Vagina (tissue), 2 donors: ENCODE data around the gene DPYD. TPM values are rescaled to one million over a fixed set of nuclear protein-coding genes. Genes with fewer than 3 reads are reported as not detected.

Source experiments
- DNase-seq, 2 donors: peaks; one replicate each; pipeline ENCODE4 v3.0.0-alpha.2; 2017; ENCODE audit errors: extremely low spot score in 2 of 2
- H3K27ac ChIP-seq: fragments of 200-600 bp; sonication (generic); one replicate; pipeline ENCODE4 v1.5.1; 2019
- H3K27me3 ChIP-seq: fragments of 200-600 bp; sonication (generic); one replicate; pipeline ENCODE4 v1.5.1; 2019
- H3K36me3 ChIP-seq, 2 donors: fragments of 200-600 bp; sonication (generic); one replicate each; pipeline ENCODE4 v1.5.1; 2017 to 2019
- H3K4me1 ChIP-seq: fragments of 200-600 bp; sonication (generic); one replicate; pipeline ENCODE4 v1.5.1; 2019
- H3K4me3 ChIP-seq, 2 donors: fragments of 200-600 bp; sonication (generic); 1 replicate in 1 of 2; 2 replicates in 1 of 2; pipeline ENCODE4 v1.5.1; 2016 to 2019
- H3K9me3 ChIP-seq: fragments of 200-600 bp; sonication (generic); one replicate; pipeline ENCODE4 v1.5.1; 2019
- POLR2A ChIP-seq, 2 donors: fragments of 450-650 bp; IDR thresholded peaks; one replicate each; pipeline ENCODE4 v1.6.1; 2017; ENCODE audit warnings: antibody characterized with exemption in 2 of 2, mild to moderate bottlenecking in 2 of 2, moderate library complexity in 2 of 2
- POLR2AphosphoS5 ChIP-seq, 2 donors: sonication (generic); formaldehyde crosslinking; IDR thresholded peaks; one replicate each; pipeline ENCODE4 v1.9.0; 2017; ENCODE audit warnings: antibody characterized with exemption in 2 of 2, mild to moderate bottlenecking in 2 of 2, low read depth in 1 of 2; ENCODE audit not compliant: insufficient read depth in 1 of 2
- intact Hi-C: fragments of 100-400 bp; cut with DNase I; formaldehyde crosslinking; loops from one replicate; pipeline ENCODE4 v1.15.1; 2023
- total RNA-seq: library from RNA; depleted of rRNA; stranded (reverse); fragments of >200 nt; gene quantifications from one replicate; pipeline ENCODE4 v1.2.3, GENCODE V29; 2016
- TF ChIP-seq, protein P1 (sequence below), 3 experiments: fragments of 450-650 bp in 2 of 3; fragments of 200-600 bp in 1 of 3; sonication (generic) in 1 of 3; IDR thresholded peaks; one replicate each; pipeline ENCODE4 v1.5.1; 2017 to 2019; ENCODE audit warnings: antibody characterized with exemption in 3 of 3, mild to moderate bottlenecking in 2 of 3, moderate library complexity in 2 of 3

DPYD gene
- total RNA-seq, 1 donor from 2014 or later = 45.7 TPM

DNA sequence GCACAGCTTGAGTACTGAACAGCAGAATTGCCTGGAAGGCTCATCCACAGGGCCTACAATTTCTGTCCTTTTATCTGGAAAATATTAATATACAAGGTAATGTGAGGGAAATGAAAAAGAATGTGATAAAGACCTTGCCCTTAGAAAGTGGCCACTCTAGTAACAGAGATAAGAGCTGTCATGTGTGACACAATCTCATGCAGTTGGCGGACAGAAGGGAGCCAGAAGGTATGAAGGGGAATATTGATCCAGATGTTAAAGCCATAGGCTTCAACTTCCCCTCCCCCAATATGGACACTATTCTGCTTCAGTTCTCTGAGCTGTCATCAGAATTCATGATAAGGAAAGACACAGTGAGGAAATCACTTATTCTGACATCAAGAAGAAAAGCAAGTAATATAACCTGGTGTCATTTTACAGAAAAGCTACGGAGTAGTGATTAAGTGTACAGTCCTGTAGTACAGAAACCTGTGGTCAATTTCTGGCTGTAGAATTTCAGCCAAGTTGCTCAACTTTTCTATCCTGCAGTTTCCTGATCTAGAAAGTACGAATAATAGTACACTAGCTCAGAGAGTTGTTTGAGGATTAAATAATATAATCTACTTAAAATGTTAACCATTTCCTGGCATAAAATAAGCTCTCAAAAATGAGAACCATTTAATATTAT lies 572.1 kb downstream of the DPYD start:
- intact Hi-C loops = no loop called here

DNA sequence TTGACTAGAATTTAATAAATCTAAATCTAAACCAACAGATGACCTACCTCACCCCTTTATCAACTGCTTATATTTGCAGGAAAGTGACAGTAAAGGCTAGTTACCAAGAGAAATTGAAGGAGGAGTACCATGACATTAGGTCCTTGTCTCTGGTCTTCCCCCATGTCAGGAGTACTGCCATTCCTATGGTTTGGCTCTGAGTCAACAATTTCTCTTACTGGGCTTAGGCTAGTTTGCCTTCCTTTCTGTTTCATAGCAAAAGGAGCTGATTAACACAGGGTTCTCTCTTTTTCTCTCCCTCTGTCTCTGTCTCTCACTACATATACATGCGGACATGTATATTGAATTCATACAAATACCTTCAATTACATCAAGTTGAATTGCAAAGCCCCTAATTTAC lies 579.9 kb downstream of the DPYD start:
- intact Hi-C loops = no loop called here
- H3K4me1 ChIP-seq = no peaks in the 10 kb centered on the region
- H3K4me3 ChIP-seq = no peak overlapping the region
- no peak for DNase-seq
- H3K36me3 ChIP-seq = no peaks in the 10 kb centered on the region
- H3K27ac ChIP-seq = no peak overlapping the region
- H3K9me3 ChIP-seq = no peaks in the 10 kb centered on the region
- H3K27me3 ChIP-seq = no peaks in the 10 kb centered on the region
- TF ChIP-seq POLR2AphosphoS5 (IDR thresholded peaks at IDR 0.05; ENCODE audit: insufficient read depth in 1 of 2, low read depth in 1 of 2) (no peak), POLR2A (IDR thresholded peaks at IDR 0.05) (no peak)
- TF ChIP-seq, protein P1, sequence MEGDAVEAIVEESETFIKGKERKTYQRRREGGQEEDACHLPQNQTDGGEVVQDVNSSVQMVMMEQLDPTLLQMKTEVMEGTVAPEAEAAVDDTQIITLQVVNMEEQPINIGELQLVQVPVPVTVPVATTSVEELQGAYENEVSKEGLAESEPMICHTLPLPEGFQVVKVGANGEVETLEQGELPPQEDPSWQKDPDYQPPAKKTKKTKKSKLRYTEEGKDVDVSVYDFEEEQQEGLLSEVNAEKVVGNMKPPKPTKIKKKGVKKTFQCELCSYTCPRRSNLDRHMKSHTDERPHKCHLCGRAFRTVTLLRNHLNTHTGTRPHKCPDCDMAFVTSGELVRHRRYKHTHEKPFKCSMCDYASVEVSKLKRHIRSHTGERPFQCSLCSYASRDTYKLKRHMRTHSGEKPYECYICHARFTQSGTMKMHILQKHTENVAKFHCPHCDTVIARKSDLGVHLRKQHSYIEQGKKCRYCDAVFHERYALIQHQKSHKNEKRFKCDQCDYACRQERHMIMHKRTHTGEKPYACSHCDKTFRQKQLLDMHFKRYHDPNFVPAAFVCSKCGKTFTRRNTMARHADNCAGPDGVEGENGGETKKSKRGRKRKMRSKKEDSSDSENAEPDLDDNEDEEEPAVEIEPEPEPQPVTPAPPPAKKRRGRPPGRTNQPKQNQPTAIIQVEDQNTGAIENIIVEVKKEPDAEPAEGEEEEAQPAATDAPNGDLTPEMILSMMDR (IDR thresholded peaks at IDR 0.05) = no peak

More for the DNA sequence above, 572.1 kb downstream of the DPYD start:
- H3K36me3 ChIP-seq = no peaks in the 10 kb centered on the region
- no peaks in the 10 kb centered on the region for H3K9me3 ChIP-seq
- H3K27ac ChIP-seq = no peak overlapping the region
- no peak for TF ChIP-seq POLR2A (IDR thresholded peaks at IDR 0.05)
- H3K4me1 ChIP-seq = peaks cover 7% of the 10 kb centered on the region
- H3K4me3 ChIP-seq = no peak overlapping the region
- no peaks in the 10 kb centered on the region for H3K27me3 ChIP-seq
- no peak for DNase-seq

DNA sequence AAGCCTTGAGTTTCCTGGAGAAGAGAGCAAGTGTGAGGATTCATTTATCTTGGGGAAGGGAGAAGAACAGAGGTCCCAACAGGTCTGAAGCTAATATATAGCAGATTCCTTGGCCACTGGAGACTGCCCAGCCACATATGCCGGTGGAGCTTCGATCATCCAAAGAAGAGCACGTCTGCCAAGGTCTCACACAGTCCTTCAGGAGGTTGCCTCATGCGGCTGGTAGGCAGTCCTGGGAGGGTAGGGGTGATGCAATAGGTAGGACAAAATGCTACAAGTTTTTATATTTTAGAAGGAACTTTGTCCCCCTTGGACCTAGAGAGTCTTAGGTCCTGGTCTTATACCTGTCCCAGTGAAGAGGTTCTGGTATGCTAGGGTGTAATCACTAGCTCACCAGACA lies 582.5 kb downstream of the DPYD start:
- Histone ChIP-seq H3K9me3 (no peaks in the 10 kb centered on the region), H3K27me3 (no peaks in the 10 kb centered on the region), H3K4me1 (no peaks in the 10 kb centered on the region), H3K36me3 (no peaks in the 10 kb centered on the region), H3K4me3 (no peak overlapping the region), H3K27ac (no peak overlapping the region)
- TF ChIP-seq POLR2AphosphoS5 (IDR thresholded peaks at IDR 0.05; ENCODE audit: insufficient read depth in 1 of 2, low read depth in 1 of 2) = no peak
- TF ChIP-seq, protein P1 (IDR thresholded peaks at IDR 0.05) = no peak
- intact Hi-C loops = no loop called here
- DNase-seq = no peak

DNA sequence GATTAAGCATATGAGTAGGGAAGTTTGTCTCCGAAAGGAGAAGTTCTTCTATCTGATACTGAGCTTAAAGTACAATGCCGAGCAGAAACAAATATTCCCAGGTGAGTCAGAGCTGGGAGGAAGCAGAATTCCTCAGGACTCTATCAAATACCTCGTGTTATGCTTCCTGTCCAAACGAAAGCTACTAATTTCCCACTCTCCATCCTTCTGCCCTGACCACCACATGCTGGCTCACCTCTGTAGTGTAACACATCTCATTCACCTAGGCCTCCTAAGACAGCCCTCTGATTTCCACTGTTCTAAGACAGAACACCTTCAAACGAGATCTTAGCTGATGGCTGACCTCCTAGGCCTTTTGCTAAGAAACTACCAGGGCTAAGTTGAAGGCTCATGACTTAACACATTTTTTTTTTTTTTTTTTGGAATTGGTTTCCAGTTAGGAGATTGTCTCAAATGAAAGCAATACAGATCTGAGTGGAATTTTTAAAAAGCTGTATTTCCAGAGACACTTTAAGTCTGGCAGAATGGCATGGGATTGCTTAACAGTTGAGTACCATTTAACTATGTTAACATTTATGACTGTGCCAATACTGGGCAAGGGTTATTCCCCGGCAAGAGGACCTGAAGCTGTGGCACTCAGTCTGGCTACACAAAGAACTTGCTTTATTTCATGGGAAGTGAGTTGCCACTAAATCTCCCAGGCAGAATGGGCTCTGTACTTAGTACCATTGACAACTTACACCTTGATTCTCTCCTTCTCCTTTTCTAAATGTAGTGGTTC lies 583.4 kb downstream of the DPYD start:
- H3K9me3 ChIP-seq = no peaks in the 10 kb centered on the region
- H3K27me3 ChIP-seq = no peaks in the 10 kb centered on the region
- H3K36me3 ChIP-seq = no peaks in the 10 kb centered on the region
- H3K4me3 ChIP-seq = no peak overlapping the region
- intact Hi-C loops = no loop called here
- no peak overlapping the region for H3K27ac ChIP-seq
- no peak for TF ChIP-seq POLR2A (IDR thresholded peaks at IDR 0.05)
- TF ChIP-seq, protein P1 (IDR thresholded peaks at IDR 0.05) = no peak
- TF ChIP-seq POLR2AphosphoS5 (IDR thresholded peaks at IDR 0.05; ENCODE audit: insufficient read depth in 1 of 2, low read depth in 1 of 2) = no peak
- no peak for DNase-seq
- H3K4me1 ChIP-seq = no peaks in the 10 kb centered on the region

DNA sequence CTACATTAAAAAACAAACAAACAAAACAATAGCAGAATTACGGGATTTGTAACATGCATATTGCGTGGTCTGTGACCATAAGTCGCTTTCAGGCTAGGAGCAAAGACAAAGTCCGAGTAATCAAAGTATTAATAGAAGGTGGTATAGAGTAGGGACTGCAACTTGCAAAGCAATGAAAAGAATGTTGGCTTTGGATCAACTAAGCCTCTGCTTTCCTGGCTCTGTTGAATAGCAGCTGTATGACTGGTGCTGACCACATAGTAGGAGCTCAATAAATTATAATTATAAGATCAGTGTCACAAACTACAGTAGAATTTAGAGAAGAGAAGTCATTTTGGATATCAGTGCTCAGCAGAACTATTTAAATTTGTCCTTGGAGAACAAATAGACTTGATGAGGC lies 586.4 kb downstream of the DPYD start:
- TF ChIP-seq, protein P1 (IDR thresholded peaks at IDR 0.05) = no peak
- TF ChIP-seq POLR2A (IDR thresholded peaks at IDR 0.05) = no peak
- TF ChIP-seq POLR2AphosphoS5 (IDR thresholded peaks at IDR 0.05; ENCODE audit: insufficient read depth in 1 of 2, low read depth in 1 of 2) = no peak
- DNase-seq = no peak
- H3K9me3 ChIP-seq = no peaks in the 10 kb centered on the region
- H3K27ac ChIP-seq = no peak overlapping the region
- no peaks in the 10 kb centered on the region for H3K4me1 ChIP-seq
- intact Hi-C loops = no loop called here
- H3K36me3 ChIP-seq = no peaks in the 10 kb centered on the region
- no peaks in the 10 kb centered on the region for H3K27me3 ChIP-seq
- no peak overlapping the region for H3K4me3 ChIP-seq
